ENCODE measurements around the gene INTS6.

DNA sequence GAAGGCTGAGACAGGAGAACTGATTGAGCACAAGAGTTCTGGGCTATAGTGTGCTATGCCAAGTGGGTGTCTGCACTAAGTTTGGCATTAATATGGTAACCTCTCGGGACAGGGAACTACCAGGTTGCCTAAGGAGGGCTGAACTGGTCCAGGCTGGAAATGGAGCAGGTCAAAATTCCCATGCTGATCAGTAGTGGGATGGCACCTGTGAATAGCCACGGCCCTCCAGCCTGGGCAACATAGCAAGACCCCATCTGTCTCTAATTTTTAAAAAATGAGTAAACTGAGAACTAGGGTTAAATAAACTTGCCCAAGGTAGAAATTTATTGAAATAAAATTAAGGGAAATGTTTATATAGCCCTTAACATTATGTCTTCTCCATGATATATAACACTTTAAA is 17.0 kb upstream of the INTS6 start:
- TF ChIP-seq, protein P1, sequence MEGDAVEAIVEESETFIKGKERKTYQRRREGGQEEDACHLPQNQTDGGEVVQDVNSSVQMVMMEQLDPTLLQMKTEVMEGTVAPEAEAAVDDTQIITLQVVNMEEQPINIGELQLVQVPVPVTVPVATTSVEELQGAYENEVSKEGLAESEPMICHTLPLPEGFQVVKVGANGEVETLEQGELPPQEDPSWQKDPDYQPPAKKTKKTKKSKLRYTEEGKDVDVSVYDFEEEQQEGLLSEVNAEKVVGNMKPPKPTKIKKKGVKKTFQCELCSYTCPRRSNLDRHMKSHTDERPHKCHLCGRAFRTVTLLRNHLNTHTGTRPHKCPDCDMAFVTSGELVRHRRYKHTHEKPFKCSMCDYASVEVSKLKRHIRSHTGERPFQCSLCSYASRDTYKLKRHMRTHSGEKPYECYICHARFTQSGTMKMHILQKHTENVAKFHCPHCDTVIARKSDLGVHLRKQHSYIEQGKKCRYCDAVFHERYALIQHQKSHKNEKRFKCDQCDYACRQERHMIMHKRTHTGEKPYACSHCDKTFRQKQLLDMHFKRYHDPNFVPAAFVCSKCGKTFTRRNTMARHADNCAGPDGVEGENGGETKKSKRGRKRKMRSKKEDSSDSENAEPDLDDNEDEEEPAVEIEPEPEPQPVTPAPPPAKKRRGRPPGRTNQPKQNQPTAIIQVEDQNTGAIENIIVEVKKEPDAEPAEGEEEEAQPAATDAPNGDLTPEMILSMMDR (IDR thresholded peaks at IDR 0.05) = no peak
- TF ChIP-seq POLR2A (IDR thresholded peaks at IDR 0.05) (no peak), POLR2AphosphoS5 (IDR thresholded peaks at IDR 0.05) (no peak)
